HG02623 (cell line): ENCODE measurements around the gene TK1.
"Not testable (repeated sequence)": the region's sequence is repeated elsewhere in the genome, so short reads cannot be mapped to it uniquely, and the experiment has no call there.

Experiments used
- ATAC-seq: cut with Tn5 transposase; IDR thresholded peaks from one replicate; pipeline ENCODE4 v1.9.1; 2021; ENCODE audit warnings: moderate library complexity; ENCODE audit not compliant: unreplicated experiment

TK1 gene, protein sequence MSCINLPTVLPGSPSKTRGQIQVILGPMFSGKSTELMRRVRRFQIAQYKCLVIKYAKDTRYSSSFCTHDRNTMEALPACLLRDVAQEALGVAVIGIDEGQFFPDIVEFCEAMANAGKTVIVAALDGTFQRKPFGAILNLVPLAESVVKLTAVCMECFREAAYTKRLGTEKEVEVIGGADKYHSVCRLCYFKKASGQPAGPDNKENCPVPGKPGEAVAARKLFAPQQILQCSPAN

GRCh38 chr17:78186692-78187595, at the start of gene TK1, which contains the start of gene AFMID:
TSS of gene TK1 (minus strand) at chr17:78187052. CDS start at chr17:78186994, 58 bp downstream.
TSS of gene AFMID (plus strand) at chr17:78187362. CDS start at chr17:78187371, 9 bp downstream.
- ATAC-seq: peak; percentile 85

- ATAC-seq: no peak
Observed at GRCh38 chr17:78235885-78236284, 49.0 kb upstream of the TK1 start.

DNA sequence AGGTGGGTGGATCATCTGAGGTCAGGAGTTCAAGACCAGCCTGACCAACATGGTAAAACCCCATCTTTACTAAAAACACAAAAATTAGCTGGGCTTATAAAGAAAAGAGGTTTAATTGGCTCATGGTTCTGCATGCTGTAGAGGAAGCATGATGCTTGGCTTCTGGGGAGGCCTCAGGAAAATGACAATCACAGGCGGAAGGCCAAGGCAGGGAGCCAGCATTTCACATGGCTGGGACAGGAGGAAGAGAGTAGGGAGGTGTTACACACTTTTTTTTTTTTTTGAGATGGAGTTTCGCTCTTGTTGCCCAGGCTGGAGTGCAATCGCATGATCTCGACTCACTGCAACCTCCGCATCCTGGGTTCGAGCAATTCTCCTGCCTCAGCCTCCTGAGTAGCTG, 48.2 kb upstream of the TK1 start:
- not testable (repeated sequence) for ATAC-seq

- ATAC-seq: no peak
Observed at GRCh38 chr17:78234261-78234865, 47.5 kb upstream of the TK1 start.

- no peak for ATAC-seq
Observed at GRCh38 chr17:78233678-78234077, 46.8 kb upstream of the TK1 start.

GRCh38 chr17:78232859-78233173, 46.0 kb upstream of the TK1 start:
- no peak for ATAC-seq

GRCh38 chr17:78231991-78232858, 45.4 kb upstream of the TK1 start:
- ATAC-seq: no peak

DNA sequence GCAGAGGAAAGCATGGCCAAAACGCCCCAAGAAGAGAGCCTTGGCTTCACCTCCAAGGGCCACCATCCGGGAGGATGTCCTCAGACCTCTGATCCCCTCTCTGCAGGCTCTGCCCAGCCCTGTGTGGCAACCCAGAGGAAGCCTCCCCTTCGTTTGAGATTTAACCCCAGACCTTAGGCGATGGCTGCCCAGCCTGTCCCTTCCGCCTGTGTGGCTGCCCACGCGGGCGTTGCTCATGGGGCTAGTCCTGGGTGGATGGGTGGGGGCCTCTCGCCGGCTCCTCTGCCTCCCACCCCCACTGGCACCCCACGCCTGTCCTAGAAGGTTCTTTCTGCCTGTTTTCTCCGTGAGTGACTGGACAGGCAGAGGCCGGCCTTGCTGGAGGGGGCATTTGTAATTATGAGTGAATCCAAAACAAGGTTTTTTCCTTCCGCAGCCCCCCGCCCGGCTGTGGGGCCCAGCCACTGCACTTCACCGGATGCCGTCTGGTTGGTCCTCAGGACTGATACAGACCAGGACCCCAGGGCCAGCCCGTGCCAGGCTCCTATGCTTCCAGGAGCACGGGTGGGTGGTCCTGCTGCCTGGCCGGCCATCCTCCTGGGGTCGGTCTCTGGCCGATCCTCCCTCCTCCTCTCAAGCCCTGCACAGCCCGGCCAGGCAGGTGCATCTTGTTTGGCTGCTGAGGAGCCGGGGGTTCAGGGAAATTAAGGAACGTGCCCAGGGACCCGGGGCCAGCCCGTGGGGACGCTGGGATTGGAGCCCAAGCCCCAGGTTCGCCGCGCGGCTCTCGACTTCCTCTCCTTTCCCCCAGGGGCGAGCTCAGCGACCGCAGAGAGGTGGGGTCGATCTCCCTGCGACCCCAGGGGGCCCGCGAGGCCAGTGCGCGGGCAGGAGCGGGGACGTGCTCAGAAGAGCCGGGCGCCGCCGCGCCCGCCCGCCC, 44.4 kb upstream of the TK1 start, which contains the start of gene TMEM235:
Gene TMEM235 (plus strand): TSS at position 636 of the 940 bp plus-strand sequence. CDS start 393 bp downstream, outside the sequence.
- no peak for ATAC-seq

- ATAC-seq: no peak
Observed at GRCh38 chr17:78230252-78230962, 43.6 kb upstream of the TK1 start.

GRCh38 chr17:78228176-78228575, 41.3 kb upstream of the TK1 start:
- ATAC-seq: no peak

- ATAC-seq: no peak
Observed at GRCh38 chr17:78227455-78227916, 40.6 kb upstream of the TK1 start.

- no peak for ATAC-seq
Observed at GRCh38 chr17:78226759-78227454, 40.1 kb upstream of the TK1 start.

- no peak for ATAC-seq
Observed at GRCh38 chr17:78226055-78226758, 39.4 kb upstream of the TK1 start.

GRCh38 chr17:78225088-78225865, 38.4 kb upstream of the TK1 start:
- no peak for ATAC-seq

GRCh38 chr17:78224231-78225087, 37.6 kb upstream of the TK1 start:
- ATAC-seq: no peak

DNA sequence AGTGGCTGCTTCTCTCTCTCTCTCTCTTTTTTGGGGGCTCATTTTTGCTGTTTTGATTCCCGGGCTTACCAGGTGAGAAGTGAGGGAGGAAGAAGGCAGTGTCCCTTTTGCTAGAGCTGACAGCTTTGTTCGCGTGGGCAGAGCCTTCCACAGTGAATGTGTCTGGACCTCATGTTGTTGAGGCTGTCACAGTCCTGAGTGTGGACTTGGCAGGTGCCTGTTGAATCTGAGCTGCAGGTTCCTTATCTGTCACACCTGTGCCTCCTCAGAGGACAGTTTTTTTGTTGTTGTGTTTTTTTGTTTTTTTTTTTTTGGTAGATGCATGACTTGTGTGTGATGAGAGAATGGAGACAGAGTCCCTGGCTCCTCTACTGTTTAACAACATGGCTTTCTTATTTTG, 36.9 kb upstream of the TK1 start:
- ATAC-seq: no peak
